ENCODE results near the gene ICE1. TPM values are rescaled to one million over a fixed set of nuclear protein-coding genes. Genes with fewer than 3 reads are reported as not detected.

Gene ICE1
- total and polyA plus RNA-seq, 4 donors = 4.1 to 18.8 (median 9.5) TPM

GRCh38 chr5:5539590-5539989 lies 117.1 kb downstream of the ICE1 start:
- no peak overlapping the region for H3K9ac ChIP-seq (ENCODE audit: low read depth in 1 of 2, low read length in 2 of 2)
- 70% methylated on average over 3 of the region's 3 CpGs for WGBS
- no peak overlapping the region for H3K4me3 ChIP-seq (ENCODE audit: low read depth in 1 of 3, low read length in 3 of 3)
- no peak overlapping the region for H3K27ac ChIP-seq (ENCODE audit: low read depth in 1 of 2, low read length in 2 of 2)
- no peak for TF ChIP-seq RXRA (IDR thresholded peaks at IDR 0.05)
- TF ChIP-seq YY1 (IDR thresholded peaks at IDR 0.05) = no peak
- no peak for TF ChIP-seq HNF4A (conservative IDR thresholded peaks at IDR 0.05)
- TF ChIP-seq HNF4G (IDR thresholded peaks at IDR 0.05) = no peak
- TF ChIP-seq MAX (IDR thresholded peaks at IDR 0.05) = no peak
- no peak for TF ChIP-seq FOXA2 (IDR thresholded peaks at IDR 0.05)
- TF ChIP-seq REST (IDR thresholded peaks at IDR 0.05) = no peak
- TF ChIP-seq RAD21 (IDR thresholded peaks at IDR 0.05) = no peak
- TF ChIP-seq JUND (IDR thresholded peaks at IDR 0.05) = no peak
- TF ChIP-seq TAF1 (conservative IDR thresholded peaks at IDR 0.05) = no peak
- TF ChIP-seq EGR1 (IDR thresholded peaks at IDR 0.05; ENCODE audit: low read depth in 2 of 2) = no peak
- no peak for TF ChIP-seq ZBTB33 (IDR thresholded peaks at IDR 0.05)
- TF ChIP-seq CTCF (IDR thresholded peaks at IDR 0.05; ENCODE audit: low read depth, low read length, missing input control) = no peak
- TF ChIP-seq GABPA (IDR thresholded peaks at IDR 0.05 in 1 of 2, conservative IDR thresholded peaks at IDR 0.05 in 1 of 2) = no peak
- TF ChIP-seq FOXA1 (IDR thresholded peaks at IDR 0.05) = no peak
- TF ChIP-seq SP1 (IDR thresholded peaks at IDR 0.05) = no peak
- TF ChIP-seq NR2F2 (IDR thresholded peaks at IDR 0.05) = no peak
- H3K36me3 ChIP-seq (ENCODE audit: control insufficient read depth in 4 of 4, insufficient read depth in 3 of 4, low read depth in 1 of 4, low read length in 3 of 4) = no peaks in the 10 kb centered on the region
- H3K4me1 ChIP-seq (ENCODE audit: control insufficient read depth in 4 of 4, insufficient read depth in 4 of 4, low read length in 3 of 4) = no peaks in the 10 kb centered on the region
- H3K27me3 ChIP-seq (ENCODE audit: control insufficient read depth in 4 of 4, insufficient read depth in 4 of 4, low read length in 3 of 4) = no peaks in the 10 kb centered on the region
- H3K9me3 ChIP-seq (ENCODE audit: control insufficient read depth in 4 of 4, low read length in 3 of 4) = no peaks in the 10 kb centered on the region
- no peak for DNase-seq (ENCODE audit: low spot score)
